Astrocyte (in vitro differentiated cells and primary cell): ENCODE results near the gene TNRC18. TPM values are rescaled to one million over a fixed set of nuclear protein-coding genes. Genes with fewer than 3 reads are reported as not detected.

Source experiments
- DNase-seq: peaks from one replicate; pipeline ENCODE4 v3.0.0-alpha.2; 2010; ENCODE audit warnings: low read depth
- FAIRE-seq: peaks from 2 replicates; lab custom pipeline; 2011; peaks lifted over from hg19 to GRCh38; lab: Jason Lieb, UNC
- H2AFZ ChIP-seq: 2 replicates; pipeline ENCODE4 v1.6.0; 2012; ENCODE audit warnings: low read depth, low read length, inconsistent platforms
- H3K27ac ChIP-seq: 2 replicates; pipeline ENCODE4 v1.5.1; 2011; ENCODE audit warnings: low read depth, low read length, inconsistent platforms
- H3K27me3 ChIP-seq: 2 replicates; pipeline ENCODE4 v1.6.0; 2011; ENCODE audit warnings: low read length, inconsistent platforms; ENCODE audit not compliant: insufficient read depth
- H3K36me3 ChIP-seq: 2 replicates; pipeline ENCODE4 v1.5.1; 2011; ENCODE audit warnings: low read length, inconsistent platforms; ENCODE audit not compliant: insufficient read depth
- H3K4me1 ChIP-seq: 2 replicates; pipeline ENCODE4 v1.5.1; 2011; ENCODE audit warnings: low read length, inconsistent platforms; ENCODE audit not compliant: insufficient read depth
- H3K4me2 ChIP-seq: 2 replicates; pipeline ENCODE4 v1.6.0; 2012; ENCODE audit warnings: low read length, inconsistent platforms
- H3K4me3 ChIP-seq: 2 replicates; pipeline ENCODE4 v1.5.1; 2011; ENCODE audit warnings: low read depth, mild to moderate bottlenecking, low read length, inconsistent platforms; ENCODE audit not compliant: insufficient read depth
- H3K79me2 ChIP-seq: 2 replicates; pipeline ENCODE4 v1.6.0; 2012; ENCODE audit warnings: mild to moderate bottlenecking, low read length, inconsistent platforms; ENCODE audit not compliant: insufficient read depth
- H3K9ac ChIP-seq: 2 replicates; pipeline ENCODE4 v1.6.0; 2012; ENCODE audit warnings: mild to moderate bottlenecking, low read length, inconsistent platforms
- H3K9me3 ChIP-seq: 2 replicates; pipeline ENCODE4 v1.5.1; 2012; ENCODE audit warnings: low read depth, mild to moderate bottlenecking, low read length, inconsistent platforms; ENCODE audit not compliant: insufficient read depth
- H4K20me1 ChIP-seq: 2 replicates; pipeline ENCODE4 v1.6.0; 2012; ENCODE audit warnings: low read length, inconsistent platforms; ENCODE audit not compliant: insufficient read depth
- H3K27ac Mint-ChIP-seq: one replicate; pipeline ENCODE4 v1.8.0; 2021; ENCODE audit warnings: mild to moderate bottlenecking, mixed read lengths; ENCODE audit not compliant: unreplicated experiment
- H3K27me3 Mint-ChIP-seq: one replicate; pipeline ENCODE4 v1.8.0; 2021; ENCODE audit warnings: low read depth, mixed read lengths; ENCODE audit not compliant: unreplicated experiment
- H3K36me3 Mint-ChIP-seq: one replicate; pipeline ENCODE4 v1.8.0; 2021; ENCODE audit warnings: low read depth, mixed read lengths; ENCODE audit not compliant: unreplicated experiment
- H3K4me1 Mint-ChIP-seq: one replicate; pipeline ENCODE4 v1.8.0; 2021; ENCODE audit warnings: low read depth, mixed read lengths; ENCODE audit not compliant: unreplicated experiment
- H3K4me3 Mint-ChIP-seq: one replicate; pipeline ENCODE4 v1.8.0; 2021; ENCODE audit warnings: mild to moderate bottlenecking, moderate library complexity, mixed read lengths; ENCODE audit not compliant: unreplicated experiment
- H3K9me3 Mint-ChIP-seq: one replicate; pipeline ENCODE4 v1.8.0; 2021; ENCODE audit warnings: mild to moderate bottlenecking, mixed read lengths; ENCODE audit not compliant: unreplicated experiment
- CTCF ChIP-seq: IDR thresholded peaks from 2 replicates; pipeline ENCODE4 v1.5.1; 2011; ENCODE audit warnings: low read depth, mild to moderate bottlenecking, inconsistent platforms, low read length, moderate library complexity; ENCODE audit not compliant: insufficient read depth
- EZH2 ChIP-seq: IDR thresholded peaks from 2 replicates; pipeline ENCODE4 v1.6.1; 2012; ENCODE audit warnings: mild to moderate bottlenecking, low read length, inconsistent platforms; ENCODE audit not compliant: insufficient read depth
- total RNA-seq: library from RNA; stranded (reverse); gene quantifications from 2 replicates; pipeline ENCODE4 v1.2.1, GENCODE V29; 2021

The TNRC18 gene
- total RNA-seq, 1 donor from 2014 or later = 84.3 TPM

GRCh38 chr7:5420067-5420880, 3.4 kb downstream of the TNRC18 start:
- H3K4me2 ChIP-seq = peak overlapping the region; percentile 98
- Mint-ChIP-seq H3K27ac (peak overlapping the region; percentile 87), H3K27me3 (no peaks in the 10 kb centered on the region), H3K4me3 (peak overlapping the region; percentile 93), H3K9me3 (no peaks in the 10 kb centered on the region), H3K4me1 (peaks cover 13% of the 10 kb centered on the region), H3K36me3 (peaks cover 1% of the 10 kb centered on the region)
- peaks cover 59% of the 10 kb centered on the region for H4K20me1 ChIP-seq
- no peaks in the 10 kb centered on the region for H3K9me3 ChIP-seq
- TF ChIP-seq CTCF = no peak
- no peak for TF ChIP-seq EZH2
- FAIRE-seq (no peak), DNase-seq (no peak)
- peaks cover 88% of the 10 kb centered on the region for H3K79me2 ChIP-seq
- H3K9ac ChIP-seq = peak overlapping the region; percentile 99
- no peaks in the 10 kb centered on the region for H3K27me3 ChIP-seq
- H3K4me1 ChIP-seq = peaks cover 25% of the 10 kb centered on the region
- no peak overlapping the region for H2AFZ ChIP-seq
- H3K27ac ChIP-seq = peak overlapping the region; percentile 93
- no peaks in the 10 kb centered on the region for H3K36me3 ChIP-seq
- H3K4me3 ChIP-seq = peak overlapping the region; percentile 99

- H3K79me2 ChIP-seq = peaks cover 88% of the 10 kb centered on the region
- peak overlapping the region; percentile 99 for H3K4me3 ChIP-seq
- no peaks in the 10 kb centered on the region for H3K27me3 ChIP-seq
- TF ChIP-seq EZH2 = no peak
- no peak for TF ChIP-seq CTCF
- H2AFZ ChIP-seq = no peak overlapping the region
- H4K20me1 ChIP-seq = peaks cover 65% of the 10 kb centered on the region
- FAIRE-seq (no peak), DNase-seq (no peak)
- H3K4me1 ChIP-seq = peaks cover 25% of the 10 kb centered on the region
- no peaks in the 10 kb centered on the region for H3K36me3 ChIP-seq
- peak overlapping the region; percentile 93 for H3K27ac ChIP-seq
- H3K27me3 Mint-ChIP-seq = no peaks in the 10 kb centered on the region
- no peaks in the 10 kb centered on the region for H3K9me3 Mint-ChIP-seq
- no peaks in the 10 kb centered on the region for H3K9me3 ChIP-seq
- H3K4me2 ChIP-seq = peak overlapping the region; percentile 98
- H3K36me3 Mint-ChIP-seq = peaks cover 4% of the 10 kb centered on the region
- H3K4me3 Mint-ChIP-seq = peak overlapping the region; percentile 93
- H3K27ac Mint-ChIP-seq = peak overlapping the region; percentile 91
- peaks cover 18% of the 10 kb centered on the region for H3K4me1 Mint-ChIP-seq
- H3K9ac ChIP-seq = peak overlapping the region; percentile 99
These were observed 4.0 kb downstream of the TNRC18 start for GRCh38 chr7:5419539-5420066.

GRCh38 chr7:5418285-5418582, 5.4 kb downstream of the TNRC18 start:
- H2AFZ ChIP-seq = no peak overlapping the region
- DNase-seq (no peak), FAIRE-seq (no peak)
- Mint-ChIP-seq H3K4me3 (peak overlapping the region; percentile 93), H3K9me3 (no peaks in the 10 kb centered on the region), H3K36me3 (peaks cover 8% of the 10 kb centered on the region), H3K27ac (peak overlapping the region; percentile 96), H3K4me1 (peaks cover 22% of the 10 kb centered on the region), H3K27me3 (no peaks in the 10 kb centered on the region)
- H3K36me3 ChIP-seq = no peaks in the 10 kb centered on the region
- peaks cover 75% of the 10 kb centered on the region for H4K20me1 ChIP-seq
- no peak overlapping the region for H3K4me3 ChIP-seq
- peaks cover 25% of the 10 kb centered on the region for H3K4me1 ChIP-seq
- H3K27me3 ChIP-seq = no peaks in the 10 kb centered on the region
- H3K4me2 ChIP-seq = peak overlapping the region; percentile 98
- peak overlapping the region; percentile 99 for H3K9ac ChIP-seq
- H3K9me3 ChIP-seq = no peaks in the 10 kb centered on the region
- no peak for TF ChIP-seq EZH2
- no peak for TF ChIP-seq CTCF
- H3K79me2 ChIP-seq = peaks cover 95% of the 10 kb centered on the region
- H3K27ac ChIP-seq = peak overlapping the region; percentile 41
